GM18519 (cell line): ENCODE data around the gene SDCCAG8.
A peak's percentile ranks its signal among the peaks of the same experiment; 100 is the strongest.

Experiments used
- ATAC-seq: cut with Tn5 transposase; IDR thresholded peaks from one replicate; pipeline ENCODE4 v1.9.1; 2021; ENCODE audit warnings: mild to moderate bottlenecking, moderate library complexity; ENCODE audit not compliant: unreplicated experiment, low FRiP score

The SDCCAG8 gene

DNA sequence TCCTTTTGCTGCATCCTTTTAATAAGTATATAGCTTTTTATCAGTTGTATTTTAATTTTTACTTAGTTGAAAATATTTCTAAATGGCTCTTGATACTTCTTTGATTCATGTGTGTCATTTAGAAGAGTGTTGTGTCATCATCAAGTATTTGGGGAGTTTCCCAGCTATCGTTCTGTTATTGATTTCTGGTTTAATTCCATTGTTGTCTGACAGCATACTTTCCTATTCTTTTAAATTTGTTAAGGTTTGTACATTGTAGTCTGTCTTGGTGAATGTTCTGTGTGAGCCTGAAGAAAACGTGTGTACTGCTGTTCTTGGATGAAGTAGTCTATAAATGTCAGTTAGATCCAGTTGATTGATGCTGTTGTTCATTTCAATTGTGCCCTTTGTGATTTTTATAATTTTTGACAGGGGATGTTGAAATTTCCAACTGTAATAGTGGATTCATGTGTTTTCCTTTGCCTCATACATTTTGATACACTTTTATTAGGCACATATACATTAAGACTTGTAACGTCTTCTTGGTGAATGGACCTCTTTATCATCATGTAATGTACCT is 24.8 kb downstream of the SDCCAG8 start:
- ATAC-seq, result no peak

DNA sequence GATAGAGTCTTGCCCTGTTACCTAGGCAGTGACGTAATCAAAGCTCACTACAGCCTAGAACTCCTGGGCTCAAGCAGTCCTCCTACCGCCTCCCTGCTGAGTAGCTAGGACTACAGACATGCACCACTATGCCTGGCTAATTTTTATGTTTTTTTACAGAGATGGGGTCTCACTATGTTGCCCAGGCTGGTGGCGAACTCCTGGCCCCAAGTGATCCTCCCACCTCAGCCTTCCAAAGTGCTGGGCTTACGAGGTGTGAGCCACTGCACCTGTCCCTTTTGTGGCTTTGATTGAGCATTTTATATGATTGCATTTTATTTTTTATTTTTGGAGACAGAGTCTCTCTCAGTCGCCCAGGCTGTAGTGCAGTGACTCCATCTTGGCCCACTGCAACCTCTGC is 25.8 kb downstream of the SDCCAG8 start:
- no peak for ATAC-seq

DNA sequence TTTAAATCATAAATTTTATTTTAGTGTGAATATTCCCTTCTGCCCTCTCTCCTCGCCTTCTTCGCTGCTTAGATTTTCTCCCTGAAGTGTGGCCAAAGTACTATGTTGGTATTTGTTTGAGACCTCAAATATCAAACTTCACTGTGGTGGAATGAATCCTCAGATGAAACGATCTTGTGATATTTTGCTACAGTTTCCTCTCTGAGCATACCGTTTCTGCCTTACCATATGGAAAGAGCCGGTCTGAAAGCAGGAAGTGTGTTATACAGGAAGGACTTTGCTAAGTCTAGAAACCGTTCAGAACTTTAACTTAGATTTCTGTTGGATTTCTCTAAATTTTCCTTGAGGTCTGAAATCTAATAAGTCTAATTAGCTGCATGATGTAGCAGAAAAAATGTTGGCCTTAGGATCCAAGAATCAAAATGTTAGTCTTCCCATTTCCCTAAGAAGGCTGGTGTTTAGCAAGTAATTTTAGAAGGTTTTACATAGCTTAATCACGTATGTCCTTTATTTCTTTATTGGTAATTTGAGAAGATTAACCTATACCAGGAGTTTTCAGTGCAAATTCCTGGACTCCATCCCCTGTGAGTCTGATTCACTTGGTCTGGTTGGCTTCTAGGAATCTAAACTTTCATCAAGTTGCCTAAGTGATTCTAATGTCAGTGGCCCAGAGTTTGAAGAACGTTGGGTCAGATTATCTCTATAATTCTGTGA is 30.7 kb downstream of the SDCCAG8 start:
- no peak for ATAC-seq

DNA sequence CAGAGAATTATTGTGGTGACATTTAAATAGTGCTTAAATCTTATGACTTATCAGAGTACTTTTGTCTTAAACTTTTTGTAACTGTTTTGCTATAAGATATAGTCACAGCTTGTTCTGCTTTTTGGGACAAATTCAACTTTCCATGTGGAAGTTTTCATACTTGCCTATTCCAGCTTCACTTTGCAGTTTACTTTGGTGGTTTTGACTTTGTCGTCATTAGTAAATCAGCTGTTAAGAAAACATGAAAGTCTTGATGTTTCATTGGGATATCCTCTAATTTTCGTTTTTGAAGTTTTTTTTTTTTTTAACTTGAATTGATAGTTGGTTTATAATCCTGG is 31.3 kb downstream of the SDCCAG8 start:
- no peak for ATAC-seq

DNA sequence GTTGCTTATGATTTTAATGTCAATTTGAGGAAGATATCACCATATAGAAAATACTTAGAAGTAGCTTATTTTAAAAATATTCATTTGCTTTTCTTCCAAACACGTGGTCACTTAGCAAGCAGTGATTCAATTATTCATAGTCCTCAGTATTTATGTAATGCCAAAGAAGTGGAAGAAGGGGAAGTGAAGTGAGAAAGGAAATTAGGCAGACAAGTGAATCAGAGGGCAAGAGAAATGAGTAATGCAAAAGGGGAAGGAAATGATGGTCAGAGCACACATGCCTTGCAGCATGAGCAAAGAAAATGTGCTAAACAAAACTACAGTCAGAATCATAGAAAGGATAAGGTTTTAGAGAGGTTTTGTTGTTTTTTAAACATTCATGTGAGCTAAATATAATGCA is 31.8 kb downstream of the SDCCAG8 start:
- peak; percentile 94 for ATAC-seq

DNA sequence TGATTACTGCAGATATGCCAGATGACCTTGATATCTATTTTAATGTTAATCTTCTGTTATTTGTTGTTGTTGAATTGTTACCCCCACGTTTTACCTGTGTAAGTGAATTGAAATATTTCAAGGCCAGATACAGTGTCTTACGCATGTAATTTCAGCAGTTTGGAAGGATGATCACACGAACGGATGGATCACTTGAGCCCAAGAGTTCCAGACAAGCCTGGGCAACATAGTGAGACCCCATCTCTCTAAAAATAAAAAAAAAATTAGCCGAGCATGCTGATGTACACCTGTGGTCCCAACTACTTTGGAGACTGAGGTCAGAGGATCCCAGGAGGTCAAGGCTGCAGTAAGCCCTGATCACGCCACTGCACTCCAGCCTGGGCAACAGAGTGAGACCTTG is 32.2 kb downstream of the SDCCAG8 start:
- no peak for ATAC-seq

DNA sequence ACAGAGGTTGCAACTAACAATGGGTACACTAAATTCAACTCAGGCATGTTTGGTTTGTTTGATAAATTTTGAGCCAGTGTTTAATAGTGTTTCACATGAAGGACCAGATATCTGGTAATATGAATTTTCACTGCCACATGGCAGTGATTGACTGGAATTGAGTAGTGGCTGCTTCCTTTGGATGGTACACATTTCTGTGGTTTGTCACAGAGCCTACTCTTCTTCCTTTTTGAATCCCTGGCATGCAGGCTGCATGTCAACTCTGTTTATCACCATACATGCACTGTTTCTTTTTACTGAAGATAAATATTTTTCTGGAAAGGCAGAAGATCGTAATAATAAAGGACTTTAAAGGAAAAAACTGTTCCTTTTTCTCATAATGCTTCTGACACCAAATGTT is 35.5 kb downstream of the SDCCAG8 start:
- ATAC-seq, result no peak

DNA sequence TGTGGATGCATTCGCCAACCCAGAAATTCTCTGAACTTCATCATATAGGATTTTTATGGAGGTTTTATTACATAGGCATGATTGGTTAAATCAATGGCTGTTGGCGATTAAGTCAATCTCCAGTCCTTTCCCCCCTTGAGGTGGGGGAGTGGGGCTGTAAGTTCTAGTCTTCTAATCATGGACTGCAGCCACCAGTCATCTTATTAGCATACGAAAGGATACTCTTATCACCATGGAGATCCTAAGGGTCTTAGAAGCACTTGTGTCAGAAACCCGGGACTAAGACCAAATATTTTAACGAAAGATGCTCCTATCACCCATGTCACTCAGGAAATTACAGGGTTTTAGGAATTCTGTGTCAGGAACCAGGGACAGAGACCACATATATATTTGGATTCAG is 36.3 kb downstream of the SDCCAG8 start:
- no peak for ATAC-seq

DNA sequence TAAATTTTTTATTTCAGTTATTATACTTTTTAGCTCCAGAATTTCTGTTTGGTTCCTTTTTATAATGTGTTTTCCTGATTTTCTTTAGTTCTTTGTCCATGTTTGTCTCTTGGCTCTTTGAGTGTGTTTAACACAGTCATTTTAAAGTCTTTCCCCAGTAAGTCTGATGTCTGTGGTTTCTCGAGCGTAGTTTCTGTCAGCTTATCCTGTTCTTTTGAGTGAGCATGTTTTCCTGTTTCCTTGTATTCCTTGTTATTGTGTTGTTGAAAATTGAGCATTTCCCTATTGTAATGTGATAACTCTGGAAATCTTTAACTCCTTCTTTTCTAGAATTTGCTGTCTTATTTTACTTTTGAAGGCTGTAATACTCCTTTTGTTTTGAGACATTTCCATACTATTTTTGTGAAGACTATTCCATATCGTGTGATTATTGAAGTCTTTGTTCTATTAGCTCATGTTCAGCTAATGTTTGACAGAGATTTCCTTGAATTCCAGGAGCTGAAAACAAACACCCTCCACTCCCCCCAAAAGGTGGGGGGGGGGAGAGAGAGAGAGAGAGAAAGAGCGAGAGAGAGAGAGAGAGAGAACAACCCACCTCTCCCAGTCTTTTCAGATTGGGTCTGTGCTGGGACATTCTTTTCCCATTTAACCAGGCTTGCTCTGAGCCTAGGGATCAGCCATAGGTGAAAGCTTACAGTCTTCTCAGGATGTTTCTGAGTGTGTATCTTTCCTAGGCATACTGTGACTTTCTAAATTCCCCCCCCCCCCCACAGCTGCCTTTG is 38.3 kb downstream of the SDCCAG8 start:
- ATAC-seq, result no peak

DNA sequence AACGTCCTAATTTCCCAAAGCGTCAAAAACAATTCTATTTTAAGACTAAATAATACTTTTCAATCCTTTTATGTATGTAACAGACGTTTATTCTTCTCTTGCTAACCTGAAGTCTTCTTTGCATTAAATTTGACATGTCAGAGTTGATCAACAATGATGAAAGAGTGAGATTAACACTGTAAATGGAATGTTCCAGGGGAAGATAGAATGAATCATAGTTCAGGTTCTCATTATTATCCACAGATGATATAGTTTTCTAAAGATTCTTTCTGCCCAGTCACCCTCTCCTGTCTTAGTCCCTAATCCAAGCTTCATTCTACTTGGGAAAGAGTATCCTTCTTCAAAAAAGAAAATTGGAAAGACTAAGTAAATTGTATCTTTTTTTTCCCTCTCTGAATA is 38.9 kb downstream of the SDCCAG8 start:
- ATAC-seq, result no peak

DNA sequence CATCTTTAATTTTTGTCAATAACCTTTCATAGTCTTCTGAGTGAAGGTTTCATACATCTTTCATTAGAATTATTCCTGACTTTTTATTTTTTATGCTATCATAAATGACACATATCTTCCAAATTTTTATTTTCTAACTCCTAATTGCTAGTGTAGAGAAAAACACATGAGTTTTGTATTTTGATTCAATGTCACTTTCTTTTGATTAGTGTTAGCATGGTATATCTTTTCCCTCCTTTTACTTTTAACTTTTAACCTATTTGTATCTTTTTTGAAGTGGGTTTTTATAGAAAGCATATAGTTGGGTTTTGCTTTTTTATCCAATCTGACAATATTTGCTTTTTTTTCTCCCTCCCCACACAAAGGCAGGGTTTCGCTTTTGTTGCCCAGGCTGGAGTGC is 43.2 kb downstream of the SDCCAG8 start:
- ATAC-seq, result no peak

DNA sequence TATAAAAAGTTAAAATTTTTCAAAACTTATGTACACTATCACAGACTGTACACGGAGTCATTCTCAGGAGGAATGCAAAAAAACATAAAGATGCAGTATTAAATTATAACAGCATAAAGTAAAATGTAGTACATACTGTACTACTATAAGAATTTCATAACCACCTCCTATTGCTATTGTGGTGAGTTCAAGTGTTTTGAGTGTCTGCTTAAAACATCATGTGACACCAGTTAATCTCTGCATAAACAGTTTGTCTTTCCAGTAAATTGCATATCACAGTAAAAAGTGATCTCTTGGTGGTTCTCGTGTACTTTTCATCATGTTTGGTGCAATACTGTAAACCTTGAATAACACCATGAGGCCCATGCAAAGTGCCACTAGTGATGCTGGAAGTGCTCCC is 45.2 kb downstream of the SDCCAG8 start:
- no peak for ATAC-seq

DNA sequence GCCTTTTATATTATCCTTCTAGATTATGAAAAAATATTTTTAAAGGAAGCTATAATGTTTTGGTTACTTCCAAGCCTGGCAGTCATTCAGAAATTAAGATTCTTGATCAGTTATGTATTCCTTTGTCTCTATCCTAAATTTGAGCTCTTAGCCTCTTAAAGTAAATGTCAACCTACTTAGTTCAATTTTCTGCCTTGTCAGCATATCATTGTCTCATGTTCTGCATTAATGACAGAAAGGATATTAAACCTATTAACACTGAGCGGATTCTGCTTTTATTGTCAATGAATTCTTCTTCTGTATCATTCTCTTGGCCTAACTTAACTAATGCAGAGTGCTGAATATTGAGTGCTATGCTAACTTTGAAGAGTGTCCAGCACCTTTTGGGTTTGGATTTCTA is 56.0 kb downstream of the SDCCAG8 start:
- no peak for ATAC-seq

DNA sequence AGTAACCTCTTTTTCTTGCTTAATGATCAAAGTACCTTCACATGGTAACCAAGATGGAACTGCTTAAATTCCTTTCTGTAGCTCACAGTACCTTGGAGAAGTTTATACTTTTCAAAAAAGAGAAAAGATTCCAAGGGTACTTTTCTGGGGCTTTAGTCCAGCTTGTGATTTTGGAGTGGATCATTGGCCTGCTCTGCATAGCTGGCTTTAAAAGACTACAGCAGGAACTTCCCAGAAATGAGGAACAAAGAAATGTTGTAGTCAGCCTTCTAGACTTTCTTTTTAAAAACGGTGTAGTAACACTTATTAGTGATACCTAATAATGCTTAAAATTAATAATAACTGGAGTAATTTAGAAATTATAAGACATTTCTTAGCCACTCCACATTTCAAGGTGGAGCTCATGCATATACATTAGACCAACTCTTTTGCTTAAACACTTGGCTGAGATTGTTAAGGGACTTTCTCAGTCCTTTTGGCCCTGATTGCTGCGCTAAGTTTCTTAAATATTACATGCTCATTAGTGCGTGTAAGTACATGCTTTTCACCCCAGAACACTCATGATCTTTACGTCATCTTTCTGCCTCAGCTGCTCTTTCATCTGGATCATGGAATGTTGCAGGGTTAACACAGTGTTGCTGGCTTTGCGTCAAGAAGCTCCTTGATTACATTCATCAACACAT is 57.3 kb downstream of the SDCCAG8 start:
- peak; percentile 33 for ATAC-seq

DNA sequence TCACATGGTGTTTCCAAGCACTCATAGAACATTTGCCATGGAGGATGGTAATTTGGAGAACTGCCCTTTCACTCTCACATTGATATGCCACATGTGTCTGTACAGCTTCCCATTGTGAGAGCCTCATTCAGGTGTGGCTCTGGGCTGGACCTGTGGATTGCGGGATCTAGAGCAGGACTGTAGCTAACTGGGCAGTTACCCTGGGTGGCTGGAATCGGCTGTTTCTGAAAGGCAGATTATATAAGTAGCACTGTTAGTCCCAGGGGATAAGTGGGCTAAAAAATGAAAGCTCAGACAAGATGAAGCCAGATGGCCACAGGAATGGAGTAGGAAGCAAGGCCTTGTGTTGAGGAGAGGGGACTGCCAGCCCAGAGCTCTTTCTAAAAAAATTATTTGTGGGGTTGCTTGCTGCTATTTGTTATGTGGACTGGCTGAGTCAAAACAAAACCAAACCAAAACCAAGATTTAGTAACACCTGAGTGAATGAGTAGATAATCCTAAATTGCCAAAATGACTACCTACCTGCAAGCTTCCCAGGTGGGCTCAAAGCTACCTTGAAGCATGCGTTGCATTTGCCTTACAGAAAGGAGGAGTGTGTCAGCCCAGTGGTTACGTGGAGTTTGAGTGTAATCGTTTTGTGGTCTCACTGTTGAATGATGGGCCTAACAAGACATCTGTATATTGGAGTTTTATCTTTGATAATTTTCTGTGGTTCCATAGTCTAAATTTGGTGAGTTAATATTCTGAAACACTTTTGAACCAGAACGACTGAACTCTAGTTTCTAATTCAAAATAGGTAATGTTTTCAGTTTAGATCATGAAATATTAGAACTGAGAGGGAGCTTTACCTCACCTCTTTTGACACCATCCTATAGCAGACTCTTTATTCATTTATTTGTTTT is 58.0 kb downstream of the SDCCAG8 start:
- ATAC-seq, result peak; percentile 59

DNA sequence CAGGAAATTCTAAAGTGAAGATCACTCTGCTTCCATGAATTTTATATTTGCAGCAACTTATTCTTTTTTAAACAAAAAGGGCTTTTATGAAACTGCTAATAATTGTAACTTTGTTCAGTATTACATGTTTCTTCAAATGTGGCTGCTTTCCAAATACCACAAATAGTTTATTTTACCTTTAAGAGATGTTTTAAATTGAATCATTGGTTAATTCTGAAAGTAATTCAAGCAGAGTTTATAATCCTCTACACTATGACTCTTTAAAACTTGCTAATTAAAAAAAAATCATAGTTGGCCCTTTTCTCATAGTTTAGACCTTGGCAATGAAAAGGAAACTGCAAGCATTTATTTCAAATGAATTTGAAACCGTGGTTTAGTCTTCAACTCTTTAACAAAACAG is 59.6 kb downstream of the SDCCAG8 start:
- no peak for ATAC-seq

DNA sequence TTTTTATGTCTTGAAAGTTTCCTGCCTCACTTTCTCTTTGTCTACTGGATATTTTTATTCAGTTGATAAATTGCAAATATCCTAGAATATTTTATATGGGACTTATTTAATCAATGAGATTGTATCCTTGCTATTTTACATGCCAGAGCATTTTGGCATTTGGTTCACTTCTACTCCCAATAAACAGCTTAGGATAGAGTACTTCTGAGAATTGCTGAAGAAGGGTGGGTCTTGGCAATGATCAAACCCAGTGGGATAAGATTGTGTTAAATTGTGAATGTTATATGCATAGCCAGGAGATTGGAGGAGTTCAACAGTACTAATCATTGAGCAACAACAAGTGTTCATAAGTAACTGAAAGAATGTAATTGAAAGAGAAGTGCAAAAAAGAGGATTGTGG is 60.1 kb downstream of the SDCCAG8 start:
- ATAC-seq, result no peak

DNA sequence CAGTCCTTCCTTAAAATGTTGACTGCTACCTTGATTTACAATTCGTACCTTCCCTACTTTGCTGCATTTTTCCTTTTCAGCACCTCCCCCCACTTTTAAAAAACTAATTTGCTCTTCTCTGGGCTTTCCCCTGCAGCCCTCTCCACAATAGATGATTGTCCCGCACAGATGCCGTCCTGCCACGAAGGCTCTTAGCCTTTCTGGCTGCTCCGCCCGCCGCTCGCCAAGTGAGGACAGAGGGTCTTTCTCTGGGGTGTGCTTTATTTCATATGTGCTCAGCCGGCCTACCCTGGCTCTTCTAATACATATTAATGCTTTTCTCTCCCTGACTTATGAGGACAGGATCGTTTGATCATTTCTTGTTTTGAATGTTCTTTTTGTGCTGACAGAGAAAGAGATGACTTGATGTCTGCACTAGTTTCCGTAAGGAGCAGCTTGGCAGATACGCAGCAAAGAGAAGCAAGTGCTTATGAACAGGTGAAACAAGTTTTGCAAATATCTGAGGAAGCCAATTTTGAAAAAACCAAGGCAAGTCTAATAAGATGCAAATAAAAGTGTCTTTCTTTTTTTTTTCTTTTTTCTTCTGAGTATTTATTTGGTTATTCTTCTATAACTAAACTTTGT is 60.6 kb downstream of the SDCCAG8 start:
- ATAC-seq, result no peak

DNA sequence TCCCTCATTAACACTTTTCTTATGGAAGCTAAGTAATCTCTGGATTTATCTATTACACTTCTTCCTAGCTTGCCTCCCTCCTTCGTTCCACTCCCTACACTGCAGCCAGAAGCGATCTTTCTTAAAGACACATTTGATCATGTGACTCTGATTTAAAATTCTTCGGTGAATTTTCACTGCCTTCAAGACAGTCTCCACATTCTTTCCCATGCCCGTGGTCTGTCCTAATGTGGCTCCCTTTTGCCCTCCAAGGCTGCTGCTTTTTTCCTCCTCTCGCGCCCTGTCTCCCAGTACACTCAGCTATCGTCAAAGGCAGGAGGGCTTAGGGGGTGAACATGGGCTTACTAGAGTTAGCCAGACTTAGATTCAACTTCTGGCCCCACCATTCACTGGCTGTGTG is 64.4 kb downstream of the SDCCAG8 start:
- no peak for ATAC-seq

DNA sequence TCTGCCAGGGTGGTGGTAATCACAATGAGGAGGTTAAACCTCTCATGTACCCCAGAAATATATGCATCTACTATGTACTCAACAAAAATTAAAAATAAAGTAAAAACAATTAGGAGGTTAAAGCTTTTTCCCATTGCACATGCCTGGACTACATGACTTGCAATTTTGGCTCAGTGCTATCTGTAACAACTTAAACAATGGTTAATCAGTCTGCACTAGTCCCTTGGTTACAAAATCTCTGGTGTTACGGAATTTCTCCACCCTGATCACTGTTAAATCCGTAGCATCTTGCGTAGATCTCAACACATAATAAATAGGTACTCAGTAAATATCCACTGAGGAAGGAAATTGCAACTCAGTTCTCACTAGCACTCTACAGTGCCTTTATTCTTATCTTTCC is 66.5 kb downstream of the SDCCAG8 start:
- no peak for ATAC-seq
